ENCODE data around the gene TESPA1.

Gene TESPA1

DNA sequence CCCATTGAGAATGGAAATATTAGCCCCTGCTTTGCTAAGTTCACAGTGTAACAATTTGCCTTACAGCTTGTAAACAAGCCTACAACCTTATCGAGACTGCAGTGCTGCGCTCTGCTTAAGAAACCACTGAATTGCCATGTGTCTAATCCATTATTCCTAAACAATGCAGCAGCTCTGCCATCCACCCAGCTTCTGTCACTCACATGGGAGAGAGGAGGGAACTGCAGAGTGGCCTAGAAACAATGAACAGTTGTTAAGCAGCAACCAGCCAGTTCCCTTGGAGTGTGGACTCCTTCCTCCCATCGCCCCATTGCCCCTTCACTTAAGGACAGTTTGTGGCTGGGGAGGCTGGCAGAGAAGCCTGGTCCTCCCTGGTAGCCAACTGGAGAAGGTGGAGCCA is 42.9 kb downstream of the TESPA1 start:
- DNase-seq = no peak

DNA sequence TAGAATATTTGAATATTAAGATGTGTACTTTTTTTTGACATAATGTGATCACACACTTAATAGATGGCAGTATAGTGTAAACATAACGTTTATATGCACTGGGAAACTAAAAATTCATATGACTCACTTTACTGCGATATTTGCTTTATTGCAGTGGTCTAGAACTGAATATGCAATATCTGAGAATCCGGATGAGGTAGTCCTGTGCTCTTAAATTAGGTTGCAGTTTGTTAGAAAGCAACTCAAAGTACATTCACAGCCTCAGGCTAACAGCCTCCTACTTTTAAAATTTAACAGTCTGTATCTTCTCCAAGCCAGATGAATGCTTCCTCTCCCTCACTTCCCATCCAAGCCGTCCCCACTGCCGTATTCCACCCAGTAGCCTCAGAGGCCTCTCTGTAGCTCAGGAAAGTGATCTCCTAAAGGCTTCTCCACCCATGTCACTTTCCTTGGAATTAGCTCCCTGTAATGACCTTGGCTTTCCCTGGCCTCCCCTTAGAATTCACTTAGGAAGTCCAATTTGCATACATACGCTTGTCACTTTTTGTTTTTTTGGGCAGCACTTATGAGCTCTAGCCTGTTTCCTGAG is 43.7 kb downstream of the TESPA1 start:
- DNase-seq = no peak

- no peak for DNase-seq
Measured at GRCh38 chr12:54937929-54938328, 46.6 kb downstream of the TESPA1 start.

GRCh38 chr12:54937376-54937775 is 47.2 kb downstream of the TESPA1 start:
- DNase-seq = no peak

GRCh38 chr12:54936736-54937135 is 47.8 kb downstream of the TESPA1 start:
- DNase-seq = no peak

DNA sequence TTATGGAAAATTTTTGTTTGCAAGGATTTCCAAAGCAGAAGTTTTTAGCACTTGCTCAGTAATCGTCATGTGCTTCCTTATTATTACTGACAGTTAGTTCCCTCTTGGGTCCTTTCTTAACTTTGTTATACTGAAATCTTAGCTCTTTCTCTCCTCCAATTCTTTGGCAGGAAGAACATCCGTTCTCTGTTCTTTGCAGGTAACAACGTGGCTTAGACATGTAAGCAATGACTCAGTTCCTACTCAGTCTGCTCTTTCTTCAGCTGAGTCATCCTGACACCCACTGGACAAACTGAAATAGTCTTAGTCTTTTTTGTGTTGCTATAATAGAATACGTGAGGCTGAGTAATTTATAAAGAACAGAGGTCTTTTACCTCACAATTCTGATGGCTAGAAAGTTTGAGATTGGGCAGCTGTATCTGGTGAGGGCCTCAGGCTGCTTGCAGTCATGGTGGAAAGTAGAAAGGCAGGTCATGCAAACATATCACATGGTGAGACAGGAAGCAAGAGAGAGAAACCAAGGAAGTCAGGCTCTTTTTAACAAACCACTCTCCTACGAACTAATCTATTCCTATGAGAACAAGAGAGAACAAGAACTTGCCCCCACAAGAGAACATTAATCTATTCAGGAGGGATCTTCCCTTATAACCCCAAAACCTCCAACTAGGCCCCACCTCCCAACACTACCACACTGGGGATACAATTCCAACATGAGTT is 49.2 kb downstream of the TESPA1 start:
- no peak for DNase-seq

- DNase-seq = no peak
Measured at GRCh38 chr12:54934419-54934818, 50.1 kb downstream of the TESPA1 start.

DNA sequence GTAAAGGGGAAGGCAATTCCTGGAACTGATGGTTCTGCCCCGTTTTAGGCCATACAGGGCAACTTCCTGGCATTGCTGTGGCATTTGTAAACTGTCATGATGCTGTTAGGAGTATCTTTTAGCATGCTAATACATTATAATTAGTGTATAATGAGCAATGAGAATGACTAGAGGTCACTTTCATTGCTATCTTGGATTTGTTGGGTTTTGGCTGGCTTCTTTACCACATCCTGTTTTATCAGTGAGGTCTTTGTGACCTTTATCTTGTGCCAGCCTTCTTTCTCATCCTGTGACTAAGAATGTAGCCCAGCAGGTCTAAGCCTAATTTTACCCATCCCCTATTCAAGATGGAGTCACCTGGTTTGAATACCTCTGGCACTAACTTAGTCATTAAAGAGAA is 51.2 kb downstream of the TESPA1 start:
- DNase-seq = no peak

DNA sequence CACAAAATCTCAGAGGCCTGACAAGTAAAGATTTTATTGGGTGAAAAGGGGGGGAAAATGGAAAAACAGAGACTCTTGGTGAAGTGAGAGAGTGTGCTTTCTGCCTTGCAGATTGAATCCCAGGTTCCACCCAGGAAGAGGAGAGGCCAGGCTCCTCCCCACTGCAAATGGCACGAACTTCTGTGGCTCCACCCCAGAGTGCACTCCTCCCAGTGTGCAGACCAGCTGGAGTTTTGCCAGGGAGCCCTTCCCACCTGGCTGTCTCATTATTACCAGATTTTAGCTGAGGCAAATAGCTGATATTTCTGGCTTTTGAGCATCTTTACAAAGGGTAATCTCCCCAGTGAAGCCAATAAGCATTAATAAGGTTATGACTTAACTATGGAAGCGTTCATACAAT is 51.9 kb downstream of the TESPA1 start:
- no peak for DNase-seq

- no peak for DNase-seq
Measured at GRCh38 chr12:54932038-54932437, 52.5 kb downstream of the TESPA1 start.

DNA sequence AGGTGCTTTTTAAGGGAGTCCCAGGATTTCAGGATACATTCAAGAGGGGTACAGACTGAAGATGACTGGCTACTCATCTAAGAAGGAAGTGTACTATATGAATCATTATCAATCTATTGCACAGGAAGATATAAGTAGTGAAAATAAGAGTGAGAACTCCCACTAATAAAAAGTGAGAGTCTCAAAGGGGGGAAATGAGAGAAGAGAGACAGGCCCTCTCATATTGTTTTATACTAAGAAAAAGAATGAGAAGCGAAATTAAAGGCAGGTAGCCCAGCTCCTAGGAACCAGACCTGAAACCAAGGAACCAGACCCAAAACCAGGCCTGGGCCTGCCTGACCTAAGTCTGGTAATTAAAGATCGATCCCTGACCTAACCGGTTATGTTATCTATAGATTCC is 54.6 kb downstream of the TESPA1 start:
- DNase-seq = no peak

- DNase-seq = no peak
Measured at GRCh38 chr12:54926246-54926645, 58.3 kb downstream of the TESPA1 start.

DNA sequence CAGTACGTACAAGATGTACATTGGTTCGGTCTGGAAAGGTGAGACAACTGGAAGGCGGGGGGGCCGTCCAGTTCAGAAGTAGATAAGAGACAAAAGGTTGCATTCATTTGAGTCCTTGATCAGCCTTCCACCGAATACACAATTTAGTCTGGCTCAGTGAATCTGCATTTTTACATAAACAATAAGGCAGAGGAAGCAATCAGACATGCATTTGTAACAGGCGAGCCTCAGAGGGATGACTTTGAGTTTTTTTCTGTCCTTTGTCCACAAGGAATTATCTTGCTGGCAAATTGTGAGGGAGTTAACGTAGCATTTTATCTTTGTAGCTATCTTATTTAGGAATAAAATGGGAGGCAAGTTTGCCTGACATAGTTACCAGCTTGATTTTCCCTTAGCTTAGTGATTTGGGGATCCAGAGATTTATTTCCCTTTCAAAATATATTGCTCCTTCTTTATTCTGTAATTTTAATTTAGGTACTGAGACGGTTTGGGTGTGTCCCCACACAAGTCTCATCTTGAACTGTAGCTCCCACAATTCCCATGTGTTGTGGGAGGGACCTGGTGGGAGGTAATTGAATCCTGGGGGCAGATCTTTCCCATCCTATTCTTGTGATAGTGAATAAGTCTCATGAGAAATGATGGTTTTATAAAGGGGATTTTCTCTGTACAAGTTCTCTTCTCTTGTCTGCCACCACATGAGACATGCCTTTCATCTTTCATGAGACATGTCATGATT is 59.4 kb downstream of the TESPA1 start:
- no peak for DNase-seq

DNA sequence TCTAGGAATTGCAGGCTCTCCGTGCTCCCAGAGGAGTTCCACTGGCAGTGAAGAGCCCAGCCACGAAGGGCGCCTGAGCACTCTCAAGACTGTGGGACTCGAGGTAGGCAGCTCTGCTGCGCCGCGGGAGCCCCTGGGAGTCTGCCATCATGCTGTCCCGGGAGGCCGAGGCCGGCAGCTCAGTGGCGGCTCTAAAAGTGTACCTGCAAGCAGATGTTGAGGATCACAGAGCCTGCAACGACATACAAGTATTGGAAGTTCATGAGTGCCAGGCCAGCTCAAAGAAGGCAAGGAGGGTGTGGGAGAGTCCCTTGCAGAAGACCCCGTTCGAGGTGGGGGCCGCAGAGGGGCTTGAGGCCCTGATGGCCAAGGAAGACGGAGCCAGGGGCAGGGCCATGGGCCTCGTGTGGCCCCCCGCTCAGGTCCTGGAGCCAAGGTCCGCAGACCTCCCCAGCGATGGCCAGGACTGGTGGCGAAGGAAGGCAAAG is 67.5 kb downstream of the TESPA1 start:
- no peak for DNase-seq

All from left hindlimb (tissue), 1 donor.